ENCODE results near the gene SIX2.

Gene SIX2

DNA sequence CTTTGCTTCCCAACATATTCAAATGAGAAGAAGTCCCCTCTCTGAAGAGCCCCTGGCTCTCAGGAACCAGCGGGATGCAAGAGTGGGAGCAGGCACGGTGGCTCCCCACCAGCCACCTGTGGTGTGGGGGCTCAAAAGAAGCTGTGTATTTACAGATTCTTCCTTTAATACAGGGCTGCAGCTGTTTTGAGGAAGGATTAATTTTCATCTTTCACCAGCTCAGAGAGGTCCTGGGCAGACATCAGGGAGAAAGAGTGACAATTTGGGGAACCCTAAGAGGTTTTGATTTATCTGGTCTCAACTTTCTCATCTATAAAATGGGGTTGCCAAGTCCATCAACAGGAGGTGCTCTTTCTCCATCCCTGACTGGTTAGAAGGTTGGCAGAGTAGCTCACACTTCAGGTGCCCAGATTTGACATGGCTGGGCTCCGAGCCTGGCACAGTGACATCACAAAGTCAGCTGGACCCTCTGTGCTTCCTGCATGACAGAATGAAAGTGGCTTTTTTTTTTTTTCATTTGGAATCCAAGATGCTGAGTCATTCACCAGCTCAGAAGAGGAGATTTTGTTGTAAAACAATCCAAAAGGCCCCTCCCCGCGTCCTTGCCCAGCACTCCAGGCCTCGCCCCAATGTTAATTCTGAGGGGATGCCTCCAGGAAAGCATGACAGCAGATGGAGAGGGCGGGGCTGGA lies 15.5 kb upstream of the SIX2 start:
- DNase-seq (ENCODE audit: low read depth in 2 of 2) = peak; percentile 96 to 97
- H3K4me3 ChIP-seq (replicated peaks in 1 of 2; ENCODE audit: low read depth in 2 of 2, low read length in 2 of 2) = no peak overlapping the region
- TF ChIP-seq, protein P1, sequence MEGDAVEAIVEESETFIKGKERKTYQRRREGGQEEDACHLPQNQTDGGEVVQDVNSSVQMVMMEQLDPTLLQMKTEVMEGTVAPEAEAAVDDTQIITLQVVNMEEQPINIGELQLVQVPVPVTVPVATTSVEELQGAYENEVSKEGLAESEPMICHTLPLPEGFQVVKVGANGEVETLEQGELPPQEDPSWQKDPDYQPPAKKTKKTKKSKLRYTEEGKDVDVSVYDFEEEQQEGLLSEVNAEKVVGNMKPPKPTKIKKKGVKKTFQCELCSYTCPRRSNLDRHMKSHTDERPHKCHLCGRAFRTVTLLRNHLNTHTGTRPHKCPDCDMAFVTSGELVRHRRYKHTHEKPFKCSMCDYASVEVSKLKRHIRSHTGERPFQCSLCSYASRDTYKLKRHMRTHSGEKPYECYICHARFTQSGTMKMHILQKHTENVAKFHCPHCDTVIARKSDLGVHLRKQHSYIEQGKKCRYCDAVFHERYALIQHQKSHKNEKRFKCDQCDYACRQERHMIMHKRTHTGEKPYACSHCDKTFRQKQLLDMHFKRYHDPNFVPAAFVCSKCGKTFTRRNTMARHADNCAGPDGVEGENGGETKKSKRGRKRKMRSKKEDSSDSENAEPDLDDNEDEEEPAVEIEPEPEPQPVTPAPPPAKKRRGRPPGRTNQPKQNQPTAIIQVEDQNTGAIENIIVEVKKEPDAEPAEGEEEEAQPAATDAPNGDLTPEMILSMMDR (IDR thresholded peaks at IDR 0.05; ENCODE audit: low read depth, low read length) = peak; percentile 28

DNA sequence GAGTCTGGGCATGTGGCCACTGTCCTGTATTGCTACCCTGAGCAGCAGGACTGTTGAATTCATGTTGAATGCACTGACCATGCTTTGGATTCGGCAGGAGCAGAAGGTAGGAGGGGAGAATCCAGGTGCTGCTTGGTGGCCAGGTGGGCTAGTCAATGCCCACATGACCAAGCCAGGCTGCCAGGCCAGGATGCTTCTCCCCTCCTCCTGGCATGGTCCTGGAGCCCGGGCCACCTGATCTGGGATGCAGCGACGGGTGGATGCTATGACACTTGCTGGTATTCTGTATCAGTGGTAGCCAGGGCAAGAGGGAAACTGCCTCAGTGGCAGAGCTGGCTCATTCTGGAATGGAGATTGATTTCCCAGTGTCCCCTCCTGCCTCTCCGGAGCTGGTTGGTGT lies 14.8 kb upstream of the SIX2 start:
- TF ChIP-seq, protein P1 (IDR thresholded peaks at IDR 0.05; ENCODE audit: low read depth, low read length) = no peak
- no peak for DNase-seq (ENCODE audit: low read depth in 2 of 2)
- H3K4me3 ChIP-seq (replicated peaks in 1 of 2; ENCODE audit: low read depth in 2 of 2, low read length in 2 of 2) = no peak overlapping the region

DNA sequence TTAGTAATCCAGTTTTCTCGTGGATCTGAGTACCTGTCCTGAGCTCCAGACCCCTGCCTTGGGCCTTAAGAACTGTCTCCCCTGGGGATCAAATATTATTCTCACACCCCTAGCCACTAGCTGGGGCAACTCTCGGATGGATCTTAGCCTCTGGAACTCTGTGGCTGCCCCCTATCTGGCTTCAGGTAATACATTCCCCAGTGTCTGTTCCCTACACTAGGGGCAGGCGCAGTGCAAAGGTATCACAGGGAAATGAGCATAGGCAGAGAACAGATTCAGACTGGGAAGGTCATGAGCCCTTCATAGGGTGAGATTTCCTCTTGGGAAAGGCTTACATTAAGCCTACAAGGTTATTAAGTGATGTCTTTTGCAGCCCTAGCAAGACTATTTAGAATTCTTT lies 11.2 kb upstream of the SIX2 start:
- DNase-seq (ENCODE audit: low read depth in 2 of 2) = no peak
- TF ChIP-seq, protein P1 (IDR thresholded peaks at IDR 0.05; ENCODE audit: low read depth, low read length) = no peak
- no peak overlapping the region for H3K4me3 ChIP-seq (replicated peaks in 1 of 2; ENCODE audit: low read depth in 2 of 2, low read length in 2 of 2)

DNA sequence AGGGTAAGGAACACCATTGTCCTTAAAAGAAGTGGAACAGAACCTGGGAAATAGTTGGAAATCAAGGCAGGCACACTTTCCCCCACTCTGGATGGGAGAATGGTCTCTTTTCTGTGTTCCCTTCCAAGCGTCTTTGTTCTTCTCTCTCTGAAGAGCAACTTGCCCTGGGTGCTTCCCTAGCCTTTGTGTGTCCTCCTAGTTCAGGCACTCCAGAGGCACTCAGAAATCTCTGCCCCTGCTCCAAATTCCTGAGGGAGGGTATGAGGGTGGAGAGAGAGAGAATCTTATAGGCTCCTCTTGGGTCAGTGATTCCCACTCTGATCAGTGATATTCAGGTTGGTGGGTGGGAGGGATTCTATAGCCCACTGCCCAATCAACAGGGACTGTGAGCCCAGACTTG lies 8.8 kb upstream of the SIX2 start:
- no peak for DNase-seq (ENCODE audit: low read depth in 2 of 2)
- H3K4me3 ChIP-seq (replicated peaks in 1 of 2; ENCODE audit: low read depth in 2 of 2, low read length in 2 of 2) = no peak overlapping the region
- TF ChIP-seq, protein P1 (IDR thresholded peaks at IDR 0.05; ENCODE audit: low read depth, low read length) = no peak

DNA sequence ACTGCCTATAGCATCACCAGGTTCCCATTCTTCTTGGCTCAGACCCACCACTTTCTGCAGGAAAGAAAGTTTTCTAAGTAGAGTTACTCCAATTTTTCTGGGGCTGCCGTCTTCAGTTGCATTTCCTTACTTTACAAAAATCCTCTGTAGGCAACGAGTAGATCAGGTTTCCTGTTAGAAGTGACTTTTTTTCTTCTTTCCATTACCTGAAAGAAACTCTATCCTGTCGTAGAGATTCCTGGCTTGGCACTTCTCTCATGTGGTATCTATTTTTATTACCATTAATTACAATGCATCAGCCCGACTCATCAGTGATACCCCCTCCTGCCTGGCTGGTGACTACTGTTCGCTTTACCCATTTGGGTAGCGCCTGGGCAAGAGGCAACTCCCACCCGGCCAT lies 5.6 kb upstream of the SIX2 start:
- H3K4me3 ChIP-seq (replicated peaks in 1 of 2; ENCODE audit: low read depth in 2 of 2, low read length in 2 of 2) = no peak overlapping the region
- TF ChIP-seq, protein P1 (IDR thresholded peaks at IDR 0.05; ENCODE audit: low read depth, low read length) = no peak
- DNase-seq (ENCODE audit: low read depth in 2 of 2) = no peak

DNA sequence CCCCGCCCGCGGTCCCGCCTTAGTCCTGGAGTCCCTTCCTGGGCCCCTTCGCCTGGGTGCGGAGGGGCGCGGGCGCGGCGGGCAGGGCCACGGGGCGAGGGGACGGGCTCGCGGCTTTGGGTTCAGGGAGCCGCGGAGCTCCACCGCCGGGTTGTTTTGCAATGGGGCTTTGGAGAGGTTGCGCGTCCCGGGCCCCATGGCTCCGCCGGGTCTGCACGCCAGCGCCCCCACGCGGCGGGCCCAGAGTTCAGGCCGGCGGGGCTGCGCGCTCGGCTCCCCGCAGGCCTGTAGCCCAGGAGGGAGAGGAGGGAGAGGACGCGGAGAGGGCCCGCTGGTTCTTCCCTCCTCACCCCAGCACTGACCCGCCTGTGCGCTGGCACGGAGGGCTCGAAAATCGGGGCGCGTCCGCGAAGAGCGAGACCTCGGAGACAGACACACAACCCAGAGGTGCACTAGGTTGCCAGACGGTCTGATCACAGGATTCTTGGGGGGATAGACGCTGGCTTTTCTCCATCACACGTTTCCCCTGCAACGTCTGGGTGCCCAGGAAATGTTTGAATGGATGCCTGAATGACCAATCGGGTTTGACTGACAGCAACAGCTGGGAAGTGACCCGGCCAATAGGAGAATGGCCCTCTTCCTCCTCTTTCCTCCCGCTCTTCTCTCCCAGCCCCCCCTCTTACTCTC lies 4.9 kb upstream of the SIX2 start:
- TF ChIP-seq, protein P1 (IDR thresholded peaks at IDR 0.05; ENCODE audit: low read depth, low read length) = peak; percentile 47
- H3K4me3 ChIP-seq (replicated peaks in 1 of 2; ENCODE audit: low read depth in 2 of 2, low read length in 2 of 2) = peak overlapping the region; percentile 39 to 48
- DNase-seq (ENCODE audit: low read depth in 2 of 2) = peak; percentile 77 to 80

All from cardiac fibroblast (primary cell).